ENCODE data around the gene FAHD2A. TPM values are rescaled to one million over a fixed set of nuclear protein-coding genes. Genes with fewer than 3 reads are reported as not detected.

Gene FAHD2A
- polyA plus RNA-seq, 1 donor from 2014 or later: 27.2 TPM

GRCh38 chr2:95361216-95361980 is 41.1 kb upstream of the FAHD2A start:
- H4K20me1 ChIP-seq (ENCODE audit: insufficient read depth): no peaks in the 10 kb centered on the region
- H3K27me3 ChIP-seq (ENCODE audit: insufficient read depth, low read depth, low read length): no peaks in the 10 kb centered on the region
- no peak overlapping the region for H3K9ac ChIP-seq (ENCODE audit: low read length)
- no peak overlapping the region for H3K4me3 ChIP-seq (ENCODE audit: low read length)
- H3K9me3 ChIP-seq (ENCODE audit: low read length): peaks cover 9% of the 10 kb centered on the region
- H3K27ac ChIP-seq (ENCODE audit: low read length): no peak overlapping the region
- no peak overlapping the region for H3K4me2 ChIP-seq (ENCODE audit: low read length)
- no peaks in the 10 kb centered on the region for H3K9me2 ChIP-seq (ENCODE audit: insufficient read depth, low read length)
- no peak overlapping the region for H2AFZ ChIP-seq (ENCODE audit: low read depth, low read length)
- H3K79me2 ChIP-seq (replicated peaks; ENCODE audit: insufficient read depth, low read length): no peaks in the 10 kb centered on the region
- H3F3A ChIP-seq (ENCODE audit: insufficient read depth, low read length, poor library complexity, severe bottlenecking): no peaks in the 10 kb centered on the region
- H3K36me3 ChIP-seq (ENCODE audit: insufficient read depth, low read length): no peaks in the 10 kb centered on the region
- TF ChIP-seq RAD21 (conservative IDR thresholded peaks at IDR 0.05) (no peak), EZH2 (IDR thresholded peaks at IDR 0.05; ENCODE audit: borderline replicate concordance, insufficient read depth, low read length, poor library complexity, severe bottlenecking) (no peak), REST (IDR thresholded peaks at IDR 0.05; ENCODE audit: borderline replicate concordance) (no peak), MXI1 (conservative IDR thresholded peaks at IDR 0.05; ENCODE audit: poor library complexity, severe bottlenecking) (no peak), CTCF (IDR thresholded peaks at IDR 0.05; ENCODE audit: poor library complexity, severe bottlenecking) (no peak), TAF1 (IDR thresholded peaks at IDR 0.05; ENCODE audit: low read depth) (no peak), EP300 (conservative IDR thresholded peaks at IDR 0.05; ENCODE audit: poor library complexity, severe bottlenecking) (no peak)

GRCh38 chr2:95362486-95362885 is 40.0 kb upstream of the FAHD2A start:
- Histone ChIP-seq H3K4me3 (ENCODE audit: low read length) (no peak overlapping the region), H3K9me2 (ENCODE audit: insufficient read depth, low read length) (no peaks in the 10 kb centered on the region), H4K20me1 (ENCODE audit: insufficient read depth) (no peaks in the 10 kb centered on the region), H3F3A (ENCODE audit: insufficient read depth, low read length, poor library complexity, severe bottlenecking) (no peaks in the 10 kb centered on the region), H3K27me3 (ENCODE audit: insufficient read depth, low read depth, low read length) (no peaks in the 10 kb centered on the region), H3K9ac (ENCODE audit: low read length) (no peak overlapping the region), H3K36me3 (ENCODE audit: insufficient read depth, low read length) (no peaks in the 10 kb centered on the region), H3K79me2 (replicated peaks; ENCODE audit: insufficient read depth, low read length) (no peaks in the 10 kb centered on the region), H2AFZ (ENCODE audit: low read depth, low read length) (no peak overlapping the region), H3K9me3 (ENCODE audit: low read length) (peaks cover 4% of the 10 kb centered on the region), H3K4me2 (ENCODE audit: low read length) (no peak overlapping the region), H3K27ac (ENCODE audit: low read length) (no peak overlapping the region)
- TF ChIP-seq POLR2AphosphoS5 (IDR thresholded peaks at IDR 0.05): no peak
- TF ChIP-seq TAF1 (IDR thresholded peaks at IDR 0.05; ENCODE audit: low read depth): no peak
- no peak for TF ChIP-seq MXI1 (conservative IDR thresholded peaks at IDR 0.05; ENCODE audit: poor library complexity, severe bottlenecking)
- TF ChIP-seq EP300 (conservative IDR thresholded peaks at IDR 0.05; ENCODE audit: poor library complexity, severe bottlenecking): no peak
- TF ChIP-seq REST (IDR thresholded peaks at IDR 0.05; ENCODE audit: borderline replicate concordance): no peak
- no peak for TF ChIP-seq CTCF (IDR thresholded peaks at IDR 0.05; ENCODE audit: poor library complexity, severe bottlenecking)
- no peak for TF ChIP-seq RAD21 (conservative IDR thresholded peaks at IDR 0.05)
- no peak for TF ChIP-seq SMC3 (conservative IDR thresholded peaks at IDR 0.05; ENCODE audit: poor library complexity)
- TF ChIP-seq EZH2 (IDR thresholded peaks at IDR 0.05; ENCODE audit: borderline replicate concordance, insufficient read depth, low read length, poor library complexity, severe bottlenecking): no peak

Data from neural cell (in vitro differentiated cells).